GM20000 (cell line): ENCODE data around the gene ADD3.

Experiments
- DNase-seq: peaks from one replicate; pipeline ENCODE4 v3.0.0; 2012; ENCODE audit warnings: low spot score
- TF ChIP-seq, protein P1 (sequence below): IDR thresholded peaks from 2 replicates; pipeline ENCODE4 v1.5.1; 2012; ENCODE audit warnings: mild to moderate bottlenecking, control low read depth; ENCODE audit errors: extremely low read depth, missing control alignments

ADD3 gene

DNA sequence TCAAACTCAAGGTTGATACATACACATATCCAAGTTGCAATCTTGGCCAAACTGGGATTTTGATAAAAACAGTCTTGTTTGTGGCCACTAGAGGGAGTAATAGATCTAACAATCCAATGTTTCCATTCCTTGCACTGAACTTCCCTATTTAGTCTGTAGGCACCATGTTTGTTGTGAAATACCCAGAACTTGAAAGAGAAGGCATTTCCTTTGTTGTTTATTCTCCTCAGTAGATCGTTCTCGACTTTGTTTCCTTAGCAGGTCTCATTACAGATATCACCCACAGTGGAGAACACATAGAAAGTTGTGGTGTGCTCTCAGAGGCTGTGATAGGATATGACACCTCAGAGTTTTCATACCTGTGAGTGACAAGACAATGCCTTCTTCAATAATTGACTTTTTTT lies 129.4 kb downstream of the ADD3 start:
- peak; percentile 47 for DNase-seq
- TF ChIP-seq, protein P1, sequence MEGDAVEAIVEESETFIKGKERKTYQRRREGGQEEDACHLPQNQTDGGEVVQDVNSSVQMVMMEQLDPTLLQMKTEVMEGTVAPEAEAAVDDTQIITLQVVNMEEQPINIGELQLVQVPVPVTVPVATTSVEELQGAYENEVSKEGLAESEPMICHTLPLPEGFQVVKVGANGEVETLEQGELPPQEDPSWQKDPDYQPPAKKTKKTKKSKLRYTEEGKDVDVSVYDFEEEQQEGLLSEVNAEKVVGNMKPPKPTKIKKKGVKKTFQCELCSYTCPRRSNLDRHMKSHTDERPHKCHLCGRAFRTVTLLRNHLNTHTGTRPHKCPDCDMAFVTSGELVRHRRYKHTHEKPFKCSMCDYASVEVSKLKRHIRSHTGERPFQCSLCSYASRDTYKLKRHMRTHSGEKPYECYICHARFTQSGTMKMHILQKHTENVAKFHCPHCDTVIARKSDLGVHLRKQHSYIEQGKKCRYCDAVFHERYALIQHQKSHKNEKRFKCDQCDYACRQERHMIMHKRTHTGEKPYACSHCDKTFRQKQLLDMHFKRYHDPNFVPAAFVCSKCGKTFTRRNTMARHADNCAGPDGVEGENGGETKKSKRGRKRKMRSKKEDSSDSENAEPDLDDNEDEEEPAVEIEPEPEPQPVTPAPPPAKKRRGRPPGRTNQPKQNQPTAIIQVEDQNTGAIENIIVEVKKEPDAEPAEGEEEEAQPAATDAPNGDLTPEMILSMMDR = peak; percentile 42

DNA sequence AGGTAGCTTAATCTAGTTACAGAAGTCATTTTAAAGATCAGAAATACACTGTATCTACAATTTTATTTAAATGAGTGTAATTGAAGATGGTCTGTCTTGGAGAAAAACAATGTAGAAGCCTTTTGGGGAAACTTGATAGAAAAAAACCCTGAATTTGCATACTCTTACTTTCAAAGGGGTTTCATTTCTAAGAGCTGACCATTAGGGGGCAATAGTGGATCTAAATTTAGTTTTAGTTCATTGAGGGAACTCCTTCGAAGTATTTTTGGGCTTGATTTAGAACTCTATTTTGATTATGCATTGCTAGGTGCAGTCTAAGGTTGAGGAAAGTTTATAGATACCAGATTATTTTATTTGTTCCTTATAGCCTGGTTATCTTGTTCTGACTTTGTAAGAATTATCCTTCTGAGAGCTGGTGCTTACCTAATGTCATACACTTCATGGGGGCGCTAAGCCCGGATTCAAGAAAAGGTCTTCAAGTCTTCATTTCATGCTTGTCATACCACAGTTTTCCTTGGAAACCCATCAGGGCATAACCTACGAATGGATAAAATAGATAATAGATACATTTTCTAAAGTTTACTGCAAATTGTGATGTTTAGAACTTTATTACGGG lies 130.5 kb downstream of the ADD3 start:
- TF ChIP-seq, protein P1 = peak; percentile 36
- DNase-seq = peak; percentile 59

DNA sequence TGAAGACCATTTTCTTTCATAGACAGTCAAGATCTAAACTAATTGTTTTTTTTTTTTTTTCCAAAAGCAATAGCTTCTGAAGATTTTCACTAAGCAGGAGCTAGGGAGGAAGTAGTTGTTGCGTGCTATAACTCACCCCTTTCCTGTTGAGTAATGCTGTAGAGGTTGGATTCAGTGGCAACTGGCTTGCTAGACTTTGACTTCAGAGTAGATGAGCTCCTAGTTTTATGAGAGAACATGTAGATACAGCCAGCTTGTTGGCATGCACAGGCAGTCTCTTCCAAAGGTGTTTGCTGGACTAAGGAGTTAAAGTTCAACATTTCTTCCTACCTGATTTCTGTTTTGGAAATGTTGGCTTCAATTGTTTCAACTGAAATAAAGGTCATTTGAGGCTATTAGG lies 133.4 kb downstream of the ADD3 start:
- TF ChIP-seq, protein P1 = no peak
- DNase-seq = no peak

DNA sequence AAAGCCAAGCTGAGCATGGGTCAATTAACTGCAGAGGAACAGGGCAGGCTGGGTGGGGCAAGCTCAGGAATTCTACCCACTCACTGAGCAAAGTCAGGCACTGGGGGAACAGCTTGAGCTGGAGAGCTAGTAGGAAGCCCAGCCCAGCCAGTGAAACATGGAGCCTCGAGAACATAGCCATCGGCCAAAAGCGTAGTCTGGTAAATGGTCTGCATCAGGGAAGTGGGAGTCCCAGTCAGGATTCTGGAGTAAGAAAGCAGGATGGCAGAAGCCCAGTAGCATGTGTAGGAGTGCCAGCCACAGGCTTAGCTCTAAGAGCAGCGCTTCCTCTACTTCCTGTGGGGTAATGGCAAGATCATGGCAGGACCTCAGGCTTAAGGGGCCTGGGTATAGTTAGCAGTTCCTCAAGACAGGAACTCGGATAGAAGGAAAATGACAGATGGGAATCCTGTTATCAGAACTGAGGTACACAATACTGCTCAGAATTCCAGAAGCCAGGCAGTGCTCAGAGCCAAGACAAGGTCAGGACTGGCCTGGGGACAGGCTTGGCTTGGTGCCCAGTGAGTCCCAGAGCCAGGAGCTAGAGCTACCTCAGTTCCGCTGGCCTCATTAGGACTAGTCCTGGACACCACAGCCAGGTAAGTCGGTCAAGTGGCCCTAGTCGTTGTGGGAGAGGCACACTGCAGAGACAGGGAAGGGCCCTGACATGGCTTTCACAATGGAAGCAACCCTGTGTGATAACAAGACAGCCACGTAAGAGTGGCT lies 134.3 kb downstream of the ADD3 start:
- DNase-seq = no peak
- TF ChIP-seq, protein P1 = no peak

DNA sequence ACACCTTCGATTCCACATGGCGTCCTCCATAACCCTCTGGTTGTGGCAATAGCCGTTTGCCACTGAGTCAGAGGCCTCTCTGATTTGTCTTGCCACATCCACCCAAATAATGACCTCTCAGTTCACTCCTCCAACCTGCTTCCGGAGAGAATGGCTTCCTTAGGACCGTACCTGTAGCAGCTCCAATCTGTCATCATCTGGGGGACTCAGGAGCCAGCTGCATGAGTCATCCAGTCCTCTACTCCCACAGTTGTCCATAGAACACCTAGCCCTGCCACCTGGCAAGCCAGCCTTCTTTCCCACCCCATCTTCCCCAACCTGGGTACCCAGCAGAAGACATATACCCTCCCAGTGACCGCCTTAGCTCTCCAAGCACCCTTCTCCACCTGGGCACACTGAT lies 135.2 kb downstream of the ADD3 start:
- DNase-seq = no peak
- TF ChIP-seq, protein P1 = no peak

DNA sequence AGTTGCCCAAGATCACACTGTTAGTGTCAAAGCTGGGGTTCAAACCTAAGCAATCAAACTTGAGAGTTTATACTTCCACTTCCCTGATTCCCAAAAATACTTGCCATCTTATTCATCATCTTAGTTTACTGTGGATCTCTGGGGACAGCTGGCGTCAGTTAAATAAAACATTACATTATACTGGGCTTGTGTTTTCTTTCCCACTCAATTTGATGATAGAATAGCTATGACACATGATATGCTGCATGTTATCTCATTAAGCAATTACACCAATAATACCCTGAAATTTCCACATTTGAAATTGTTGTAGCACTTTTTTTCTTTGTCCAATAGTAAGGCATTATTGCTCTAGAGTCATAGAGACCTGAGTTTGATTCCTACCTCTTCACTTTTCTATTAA lies 136.7 kb downstream of the ADD3 start:
- TF ChIP-seq, protein P1 = no peak
- DNase-seq = no peak

DNA sequence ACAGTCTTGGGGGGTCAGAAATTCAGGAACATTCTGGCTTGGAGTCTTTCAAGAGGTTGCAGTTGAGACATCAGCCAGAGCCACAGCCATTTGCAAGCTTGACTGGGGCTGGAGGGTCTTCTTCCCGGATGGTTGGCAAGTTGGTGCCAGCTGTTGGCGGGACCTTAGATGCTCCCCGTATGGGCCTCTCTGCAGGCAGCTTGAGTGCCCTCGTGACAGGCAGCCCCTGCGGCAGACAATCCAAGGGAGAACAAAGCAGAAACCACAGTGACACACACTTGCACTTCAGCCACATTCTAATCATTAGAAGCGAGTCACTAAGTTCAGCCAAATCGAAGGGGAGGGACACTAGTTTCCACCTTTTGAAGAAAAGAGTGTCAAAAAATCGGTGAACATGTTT lies 140.2 kb downstream of the ADD3 start:
- TF ChIP-seq, protein P1 = no peak
- no peak for DNase-seq
